Measurements from ENCODE around the gene MRPL20.
"Not testable (repeated sequence)": the region's sequence is repeated elsewhere in the genome, so short reads cannot be mapped to it uniquely, and the experiment has no call there.

MRPL20 gene

GRCh38 chr1:1430114-1430982, 23.3 kb upstream of the MRPL20 start:
- H3K27me3 Mint-ChIP-seq (ENCODE audit: low read depth): no peaks in the 10 kb centered on the region
- peaks cover 37% of the 10 kb centered on the region for H3K4me1 Mint-ChIP-seq
- H3K9me3 Mint-ChIP-seq: no peaks in the 10 kb centered on the region
- peak in 1 of 3 experiments; percentile 39 for TF ChIP-seq CTCF (IDR thresholded peaks at IDR 0.05; ENCODE audit: unreplicated experiment in 3 of 3)
- H3K36me3 Mint-ChIP-seq (ENCODE audit: low read depth): no peaks in the 10 kb centered on the region
- H3K27ac Mint-ChIP-seq: peak overlapping the region; percentile 95 to 99 (median 98)
- peak overlapping the region; percentile 63 to 72 (median 67) for H3K4me3 Mint-ChIP-seq

GRCh38 chr1:1429671-1430073, 22.6 kb upstream of the MRPL20 start:
- Mint-ChIP-seq H3K27ac (peak overlapping the region; percentile 95 to 99 (median 98)), H3K4me3 (peak overlapping the region; percentile 63 to 72 (median 67)), H3K4me1 (peaks cover 32% of the 10 kb centered on the region), H3K27me3 (ENCODE audit: low read depth) (no peaks in the 10 kb centered on the region), H3K36me3 (ENCODE audit: low read depth) (no peaks in the 10 kb centered on the region), H3K9me3 (no peaks in the 10 kb centered on the region)
- TF ChIP-seq CTCF (IDR thresholded peaks at IDR 0.05; ENCODE audit: unreplicated experiment in 3 of 3): no peak

GRCh38 chr1:1428967-1429366, 21.9 kb upstream of the MRPL20 start:
- H3K4me3 Mint-ChIP-seq: peak overlapping the region in 1 of 3 experiments; percentile 19

GRCh38 chr1:1428174-1428573, 21.1 kb upstream of the MRPL20 start:
- no peaks in the 10 kb centered on the region for H3K9me3 Mint-ChIP-seq
- peaks cover 32% of the 10 kb centered on the region for H3K4me1 Mint-ChIP-seq
- no peaks in the 10 kb centered on the region for H3K27me3 Mint-ChIP-seq (ENCODE audit: low read depth)
- H3K4me3 Mint-ChIP-seq: peak overlapping the region; percentile 71 to 81 (median 79)
- no peak for TF ChIP-seq CTCF (IDR thresholded peaks at IDR 0.05; ENCODE audit: unreplicated experiment in 3 of 3)
- peak overlapping the region; percentile 69 to 91 (median 83) for H3K27ac Mint-ChIP-seq
- no peaks in the 10 kb centered on the region for H3K36me3 Mint-ChIP-seq (ENCODE audit: low read depth)

More at GRCh38 chr1:1428967-1429366, 21.9 kb upstream of the MRPL20 start:
- H3K4me1 Mint-ChIP-seq: peaks cover 32% of the 10 kb centered on the region
- not testable (repeated sequence) for H3K27me3 Mint-ChIP-seq (ENCODE audit: low read depth); H3K9me3 Mint-ChIP-seq; H3K36me3 Mint-ChIP-seq (ENCODE audit: low read depth)
- peak overlapping the region in 1 of 3 experiments; percentile 99 for H3K27ac Mint-ChIP-seq

- Mint-ChIP-seq H3K4me1 (peaks cover 32% of the 10 kb centered on the region), H3K27me3 (ENCODE audit: low read depth) (no peaks in the 10 kb centered on the region), H3K36me3 (ENCODE audit: low read depth) (no peaks in the 10 kb centered on the region), H3K4me3 (no peak overlapping the region), H3K27ac (no peak overlapping the region), H3K9me3 (no peaks in the 10 kb centered on the region)
- no peak for TF ChIP-seq CTCF (IDR thresholded peaks at IDR 0.05; ENCODE audit: unreplicated experiment in 3 of 3)
These were observed 20.7 kb upstream of the MRPL20 start for GRCh38 chr1:1427820-1428148.

- TF ChIP-seq CTCF (IDR thresholded peaks at IDR 0.05; ENCODE audit: unreplicated experiment in 3 of 3): no peak
- no peak overlapping the region for H3K27ac Mint-ChIP-seq
- H3K4me1 Mint-ChIP-seq: peaks cover 28% of the 10 kb centered on the region
- peak overlapping the region in 1 of 3 experiments; percentile 68 for H3K4me3 Mint-ChIP-seq
- H3K9me3 Mint-ChIP-seq: no peaks in the 10 kb centered on the region
- no peaks in the 10 kb centered on the region for H3K36me3 Mint-ChIP-seq (ENCODE audit: low read depth)
- H3K27me3 Mint-ChIP-seq (ENCODE audit: low read depth): no peaks in the 10 kb centered on the region
These were observed 20.2 kb upstream of the MRPL20 start for GRCh38 chr1:1427106-1427819.

All from nephron (organoid).